HUDEP-2 (cell line): ENCODE measurements around the gene PTPRN2.
A peak's percentile ranks its signal among the peaks of the same experiment; 100 is the strongest.
"Not testable (repeated sequence)": the region's sequence is repeated elsewhere in the genome, so short reads cannot be mapped to it uniquely, and the experiment has no call there.

Experiments used
- DNase-seq, 76 experiments: peaks; one replicate each; lab custom pipeline; 2025; ENCODE audit not compliant: unreplicated experiment in 76 of 76; lab: John Stamatoyannopoulos, UW

Gene PTPRN2

GRCh38 chr7:158377800-158378623 lies 209.6 kb downstream of the PTPRN2 start:
- no peak for DNase-seq

- not testable (repeated sequence) for DNase-seq
Measured at GRCh38 chr7:158376839-158377186, 210.8 kb downstream of the PTPRN2 start.

- not testable (repeated sequence) for DNase-seq
Measured at GRCh38 chr7:158376146-158376838, 211.3 kb downstream of the PTPRN2 start.

GRCh38 chr7:158375034-158375433 lies 212.6 kb downstream of the PTPRN2 start:
- no peak for DNase-seq

GRCh38 chr7:158374586-158374985 lies 213.0 kb downstream of the PTPRN2 start:
- DNase-seq = no peak

GRCh38 chr7:158374146-158374545 lies 213.5 kb downstream of the PTPRN2 start:
- DNase-seq = no peak

- DNase-seq = no peak
Measured at GRCh38 chr7:158373476-158374133, 214.0 kb downstream of the PTPRN2 start.

GRCh38 chr7:158372400-158373342 lies 215.0 kb downstream of the PTPRN2 start:
- DNase-seq = no peak

GRCh38 chr7:158371856-158372255 lies 215.8 kb downstream of the PTPRN2 start:
- DNase-seq = no peak

- DNase-seq = no peak
Measured at GRCh38 chr7:158369866-158370265, 217.8 kb downstream of the PTPRN2 start.

GRCh38 chr7:158369290-158369689 lies 218.3 kb downstream of the PTPRN2 start:
- DNase-seq = no peak

- DNase-seq = no peak
Measured at GRCh38 chr7:158368449-158368848, 219.2 kb downstream of the PTPRN2 start.

- no peak for DNase-seq
Measured at GRCh38 chr7:158367634-158367982, 220.0 kb downstream of the PTPRN2 start.

- DNase-seq = no peak
Measured at GRCh38 chr7:158366916-158367633, 220.5 kb downstream of the PTPRN2 start.

- no peak for DNase-seq
Measured at GRCh38 chr7:158366346-158366745, 221.3 kb downstream of the PTPRN2 start.

GRCh38 chr7:158365267-158365666 lies 222.4 kb downstream of the PTPRN2 start:
- DNase-seq = no peak

- no peak for DNase-seq
Measured at GRCh38 chr7:158364451-158364850, 223.2 kb downstream of the PTPRN2 start.

GRCh38 chr7:158362912-158363905 lies 224.4 kb downstream of the PTPRN2 start:
- DNase-seq = peak in 1 of 76 experiments; percentile 1

- DNase-seq = no peak
Measured at GRCh38 chr7:158362001-158362400, 225.6 kb downstream of the PTPRN2 start.
